ENCODE data around the gene CD300C.
"Not testable (repeated sequence)": the region's sequence is repeated elsewhere in the genome, so short reads cannot be mapped to it uniquely, and the experiment has no call there.

Gene CD300C

DNA sequence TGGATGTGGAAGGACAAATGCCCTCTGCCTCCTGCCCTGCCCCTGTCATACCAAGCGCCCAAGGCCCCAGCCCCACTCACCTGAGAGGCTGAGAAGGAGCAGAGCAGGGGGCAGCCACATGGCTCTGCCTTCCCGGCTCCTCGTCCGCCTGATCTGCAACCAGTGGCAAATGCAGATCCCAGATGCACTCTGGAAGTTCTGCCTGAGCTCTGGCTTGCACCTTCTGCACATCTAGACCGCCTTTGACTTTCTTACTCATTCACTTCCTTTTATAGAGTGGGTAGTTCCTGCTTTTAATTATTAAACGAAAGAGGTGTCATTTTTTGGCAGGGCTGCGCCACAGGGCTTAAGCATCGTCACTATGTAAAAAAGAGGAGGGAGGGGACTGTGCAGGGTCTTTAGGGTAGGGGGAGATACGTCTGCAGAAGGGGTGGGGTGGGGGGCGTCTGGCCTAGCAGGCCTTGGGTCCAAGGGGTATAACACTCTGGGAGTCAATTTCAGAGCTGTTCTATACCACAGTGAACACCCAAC, 14.6 kb downstream of the CD300C start, which contains the start of gene CD300LB:
CD300LB (minus strand) TSS at position 245 of the 531 bp plus-strand sequence; CDS start at position 120, 125 bp downstream.
- no peak for DNase-seq (ENCODE audit: low read depth in 2 of 2)

- no peak for DNase-seq (ENCODE audit: low read depth in 2 of 2)
Observed at GRCh38 chr17:74530831-74531150, 15.1 kb downstream of the CD300C start.

- no peak for DNase-seq (ENCODE audit: low read depth in 2 of 2)
Observed at GRCh38 chr17:74529243-74529642, 16.7 kb downstream of the CD300C start.

- no peak for DNase-seq (ENCODE audit: low read depth in 2 of 2)
Observed at GRCh38 chr17:74528491-74529199, 17.3 kb downstream of the CD300C start.

GRCh38 chr17:74527756-74528155, 18.2 kb downstream of the CD300C start:
- no peak for DNase-seq (ENCODE audit: low read depth in 2 of 2)

DNA sequence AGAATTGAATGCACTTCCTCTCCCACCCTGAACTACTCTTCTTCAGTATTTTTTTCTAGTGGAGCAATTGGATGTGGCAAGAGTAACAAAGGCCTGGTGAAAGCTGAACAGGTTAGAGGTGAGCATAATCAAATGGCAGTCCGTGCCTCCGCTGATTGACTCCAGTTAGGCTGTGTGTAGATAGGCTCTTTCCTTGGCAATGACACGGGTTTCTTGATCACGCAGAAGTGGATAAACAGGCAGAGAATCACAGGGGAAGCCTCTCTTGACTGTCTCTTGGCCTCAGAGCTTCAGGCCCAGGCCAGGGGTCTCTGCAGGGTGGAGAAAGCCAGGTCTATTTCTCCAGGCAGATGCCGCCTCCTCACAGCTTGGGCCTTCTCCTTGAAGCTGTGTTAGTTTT, 18.8 kb downstream of the CD300C start:
- DNase-seq (ENCODE audit: low read depth in 2 of 2), result no peak

DNA sequence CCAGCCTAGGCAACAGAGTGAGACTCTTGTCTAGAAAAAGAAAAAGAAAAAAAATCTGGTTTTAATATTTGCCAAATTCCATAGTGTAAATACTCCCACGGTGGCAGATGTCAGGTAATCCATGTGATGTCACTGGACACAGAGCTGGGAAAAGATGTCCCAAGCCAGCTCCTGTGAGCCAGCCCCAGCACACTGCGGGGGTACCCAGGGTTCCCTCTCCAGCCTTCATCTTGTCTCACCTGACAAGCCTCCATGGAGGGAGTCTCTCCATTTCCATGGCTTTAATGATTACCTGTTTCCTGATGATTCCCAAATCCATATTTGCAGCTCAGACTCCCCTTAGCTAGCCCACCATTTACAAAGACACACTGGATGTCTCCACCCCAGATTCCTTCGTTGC, 19.2 kb downstream of the CD300C start:
- no peak for DNase-seq (ENCODE audit: low read depth in 2 of 2)

- no peak for DNase-seq (ENCODE audit: low read depth in 2 of 2)
Observed at GRCh38 chr17:74525781-74526288, 20.1 kb downstream of the CD300C start.

DNA sequence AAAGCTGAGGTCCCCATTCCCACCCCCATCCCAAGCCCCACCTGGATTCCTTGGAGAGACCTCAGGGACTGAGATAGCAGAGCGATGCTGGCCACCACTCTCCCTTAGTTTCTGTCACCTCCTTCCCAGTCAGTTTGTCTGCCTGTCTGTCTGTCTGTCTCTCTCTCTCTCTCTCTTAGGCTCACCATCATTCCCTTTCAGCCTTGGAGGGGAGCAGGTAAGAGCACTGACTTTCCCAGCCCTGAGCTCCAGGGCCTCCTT, 20.5 kb downstream of the CD300C start:
- no peak for DNase-seq (ENCODE audit: low read depth in 2 of 2)

DNA sequence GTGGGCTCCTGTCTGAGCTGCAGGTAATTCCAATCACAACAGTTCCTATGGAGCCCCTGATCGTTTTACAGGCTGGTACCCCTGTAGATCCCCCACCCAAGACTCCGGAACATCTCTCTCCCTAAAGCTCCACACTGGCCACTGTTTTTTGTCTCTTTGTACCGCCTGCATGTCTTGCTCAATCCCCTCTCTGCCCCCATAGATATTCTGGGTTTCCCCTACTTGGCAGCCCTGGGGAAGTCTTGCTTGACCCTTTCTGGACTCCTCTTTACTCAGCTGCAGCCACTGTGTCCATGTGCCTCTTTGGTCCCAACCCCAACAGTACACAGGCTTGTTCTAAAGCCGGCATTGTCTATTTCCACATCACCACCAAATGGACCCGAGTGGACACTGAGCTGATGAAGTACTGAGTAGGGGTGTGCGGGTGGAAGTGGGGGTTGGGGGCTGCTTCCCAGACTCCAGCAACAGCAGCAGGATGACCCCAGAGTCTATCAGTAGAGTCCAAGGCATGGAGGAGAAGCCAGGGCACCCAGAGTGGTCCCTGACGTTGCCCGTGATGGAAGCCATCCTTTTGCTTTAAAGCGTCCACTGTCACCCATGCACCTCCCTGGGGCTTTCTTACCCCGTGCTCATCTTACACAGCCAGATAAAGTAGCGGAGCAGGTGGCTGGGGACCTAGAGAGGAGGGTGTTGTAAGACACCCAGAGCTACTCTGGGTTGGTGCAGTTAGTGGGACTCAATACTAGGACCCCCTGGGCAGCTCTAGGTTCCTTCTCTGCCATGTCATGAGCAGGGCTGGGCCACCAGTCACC, 21.1 kb downstream of the CD300C start:
- DNase-seq (ENCODE audit: low read depth in 2 of 2), result no peak

- DNase-seq (ENCODE audit: low read depth in 2 of 2), result no peak
Observed at GRCh38 chr17:74523308-74523707, 22.6 kb downstream of the CD300C start.

- no peak for DNase-seq (ENCODE audit: low read depth in 2 of 2)
Observed at GRCh38 chr17:74522381-74523105, 23.4 kb downstream of the CD300C start.

- DNase-seq (ENCODE audit: low read depth in 2 of 2), result no peak
Observed at GRCh38 chr17:74521701-74522201, 24.2 kb downstream of the CD300C start.

DNA sequence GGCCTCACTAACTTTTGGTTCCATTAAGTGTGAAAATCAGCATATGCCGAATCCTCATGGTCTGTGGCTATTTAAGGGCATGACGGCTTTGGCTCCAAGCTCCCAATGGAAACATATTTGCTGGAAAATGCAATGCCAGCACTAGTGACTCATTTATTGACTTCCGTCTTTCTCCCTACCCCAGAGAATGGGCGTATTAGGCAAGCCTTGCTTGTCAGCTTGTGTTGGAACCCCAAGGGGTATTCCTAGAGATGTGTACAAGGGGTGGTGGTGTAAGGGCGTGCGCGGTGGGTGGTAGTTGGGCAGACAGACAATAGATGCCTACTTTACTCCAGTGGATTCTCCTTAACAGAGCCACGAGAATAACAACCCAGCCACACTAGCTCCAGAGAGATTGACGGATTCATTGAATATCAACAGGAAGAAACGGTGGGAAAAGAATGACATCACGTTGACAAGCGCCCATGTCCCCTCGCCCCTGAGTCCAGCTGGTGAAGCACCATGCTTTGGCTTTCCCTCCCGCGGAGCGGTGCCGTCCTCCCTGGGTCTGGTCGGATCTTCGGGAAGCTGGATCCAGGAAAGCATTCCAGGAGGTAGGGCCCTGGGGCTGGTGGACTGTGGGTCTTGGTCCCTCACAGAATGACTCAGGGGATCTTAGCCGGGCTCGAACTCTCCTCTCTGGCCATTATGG, 25.0 kb downstream of the CD300C start:
- no peak for DNase-seq (ENCODE audit: low read depth in 2 of 2)

DNA sequence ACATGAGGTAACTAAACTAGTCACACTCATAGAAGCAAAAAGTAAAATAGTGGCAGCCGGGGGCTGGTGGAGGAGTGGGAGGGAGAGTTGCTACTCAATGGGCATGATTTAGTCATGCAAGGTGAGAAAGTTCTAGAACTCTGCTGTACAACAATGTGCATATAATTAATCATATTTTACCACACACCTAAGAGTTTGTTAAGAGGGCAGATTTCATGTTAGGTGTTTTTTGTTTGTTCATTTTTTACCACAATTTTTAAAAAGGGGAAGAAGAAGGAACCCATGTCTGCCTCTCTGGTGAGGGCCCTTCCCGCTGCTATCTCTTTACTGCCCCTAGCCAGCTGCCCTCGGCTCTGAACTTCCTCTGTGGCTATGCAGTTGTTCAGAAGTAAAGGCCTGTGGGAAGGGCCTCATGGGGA, 25.9 kb downstream of the CD300C start:
- DNase-seq (ENCODE audit: low read depth in 2 of 2), result no peak

DNA sequence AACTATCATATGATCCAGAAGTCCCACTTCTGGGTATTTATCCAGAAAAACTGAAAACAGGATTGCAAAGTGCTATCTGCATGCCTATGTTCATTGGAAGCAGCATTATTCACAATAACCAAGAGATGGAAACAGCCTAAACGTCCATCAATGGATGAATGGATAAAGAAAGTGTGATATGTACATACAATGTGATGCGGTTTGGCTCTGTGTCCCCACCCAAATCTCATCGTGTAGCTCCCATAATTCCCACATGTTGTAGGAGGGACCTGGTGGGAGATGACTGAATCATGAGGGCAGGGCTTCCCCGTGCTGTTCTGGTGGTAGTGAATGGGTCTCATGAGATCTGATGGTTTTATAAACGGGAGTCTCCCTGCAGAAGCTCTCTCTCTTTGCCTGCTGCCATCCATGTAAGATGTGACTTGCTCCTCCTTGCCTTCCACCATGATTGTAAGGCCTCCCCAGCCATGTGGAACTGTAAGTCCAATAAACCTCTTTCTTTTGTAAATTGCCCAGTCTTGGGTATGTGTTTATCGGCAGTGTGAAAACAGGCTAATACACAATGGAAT, 27.4 kb downstream of the CD300C start:
- not testable (repeated sequence) for DNase-seq (ENCODE audit: low read depth in 2 of 2)

DNA sequence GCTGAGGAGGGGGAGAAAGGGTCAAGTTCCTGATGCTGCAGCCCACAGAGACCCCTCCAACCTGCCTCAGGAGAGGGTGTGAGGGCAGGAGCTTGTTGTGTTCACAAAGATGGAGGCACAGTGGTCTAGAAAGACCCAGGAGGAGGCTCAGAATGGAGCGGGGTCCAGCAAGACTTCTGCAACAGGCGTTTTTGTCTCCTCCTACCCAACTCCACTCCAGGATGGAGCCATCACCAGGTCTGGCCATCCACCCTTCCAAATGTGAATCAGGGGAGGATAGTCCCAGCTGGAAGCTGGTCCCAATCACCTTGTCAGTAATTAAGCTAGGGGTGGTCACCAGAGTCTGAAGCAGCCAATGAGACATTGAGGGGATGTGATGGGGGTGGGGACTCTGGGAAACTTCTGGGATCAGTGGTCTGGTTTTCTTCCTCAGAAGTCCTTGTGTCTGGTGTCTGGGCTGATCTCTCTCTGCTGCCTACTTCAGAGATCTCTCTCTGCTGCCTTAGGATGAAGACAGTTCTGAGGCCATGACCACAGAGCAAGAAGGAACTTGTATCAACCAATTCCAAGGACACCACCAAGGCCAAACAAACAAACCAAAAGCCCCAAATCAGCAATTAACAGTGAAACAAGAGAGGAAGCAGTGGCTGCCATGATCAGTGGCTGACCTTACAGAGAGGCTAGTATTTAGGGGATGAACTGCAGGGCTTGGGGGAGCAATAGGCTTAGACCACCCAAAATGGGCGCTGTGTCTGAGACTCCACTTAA, 29.2 kb downstream of the CD300C start:
- DNase-seq (ENCODE audit: low read depth in 2 of 2), result no peak

GRCh38 chr17:74515941-74516340, 30.0 kb downstream of the CD300C start:
- DNase-seq (ENCODE audit: low read depth in 2 of 2), result no peak

DNA sequence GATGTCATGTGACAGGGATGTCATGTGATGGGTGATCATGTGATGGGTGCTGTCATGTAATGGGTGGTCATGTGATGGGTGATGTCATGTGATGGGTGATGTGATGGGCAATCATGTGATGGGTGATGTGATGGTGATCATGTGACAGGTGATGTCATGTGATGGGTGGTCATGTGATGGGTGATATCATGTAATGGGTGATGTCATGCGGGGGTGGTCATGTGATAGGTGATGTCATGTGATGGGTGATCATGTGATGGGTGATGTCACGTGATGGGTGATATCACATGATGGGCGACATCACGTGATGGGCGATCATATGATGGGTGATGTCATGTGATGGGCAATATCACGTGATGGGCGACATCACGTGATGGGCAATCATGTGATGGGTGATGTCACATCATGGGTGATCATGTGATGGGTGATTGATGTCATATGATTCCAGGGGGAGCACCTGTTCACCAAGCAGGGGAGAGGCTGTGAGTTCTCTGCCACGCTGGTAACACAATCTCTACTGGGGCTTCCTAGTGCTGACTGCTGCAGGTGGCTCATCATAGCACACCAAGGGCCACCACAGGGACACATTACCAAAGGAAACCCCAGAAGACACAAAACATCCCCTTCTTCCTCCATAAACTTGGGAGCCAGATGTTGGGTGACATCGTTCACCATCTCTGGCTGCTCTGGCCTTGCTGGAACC, 31.1 kb downstream of the CD300C start:
- no peak for DNase-seq (ENCODE audit: low read depth in 2 of 2)
